NCI-H774 (cell line): ENCODE measurements around the gene BPIFA2.
"Not testable (repeated sequence)": the region's sequence is repeated elsewhere in the genome, so short reads cannot be mapped to it uniquely, and the experiment has no call there.

Experiments used
- DNase-seq: peaks from one replicate; lab custom pipeline; 2025; lab: John Stamatoyannopoulos, UW

BPIFA2 gene

DNA sequence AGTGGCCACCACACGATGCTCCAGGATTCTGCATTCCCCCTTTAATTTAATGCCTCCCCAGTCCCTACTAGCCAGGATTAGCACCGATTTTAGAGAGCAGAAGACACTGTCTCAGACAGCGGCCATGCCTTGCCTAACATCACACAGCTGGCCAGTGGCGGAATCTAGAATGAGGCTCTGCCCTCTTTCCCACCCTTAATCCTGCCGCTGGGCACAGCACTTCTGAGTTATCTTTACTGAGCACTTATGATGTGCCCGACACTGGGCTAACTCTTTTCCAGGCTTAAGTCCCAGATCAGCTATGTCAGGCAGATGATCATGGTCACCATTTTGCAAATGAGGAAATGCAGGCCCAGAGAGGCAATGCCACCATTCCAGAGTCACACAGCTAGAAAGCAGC is 5.6 kb upstream of the BPIFA2 start:
- no peak for DNase-seq

DNA sequence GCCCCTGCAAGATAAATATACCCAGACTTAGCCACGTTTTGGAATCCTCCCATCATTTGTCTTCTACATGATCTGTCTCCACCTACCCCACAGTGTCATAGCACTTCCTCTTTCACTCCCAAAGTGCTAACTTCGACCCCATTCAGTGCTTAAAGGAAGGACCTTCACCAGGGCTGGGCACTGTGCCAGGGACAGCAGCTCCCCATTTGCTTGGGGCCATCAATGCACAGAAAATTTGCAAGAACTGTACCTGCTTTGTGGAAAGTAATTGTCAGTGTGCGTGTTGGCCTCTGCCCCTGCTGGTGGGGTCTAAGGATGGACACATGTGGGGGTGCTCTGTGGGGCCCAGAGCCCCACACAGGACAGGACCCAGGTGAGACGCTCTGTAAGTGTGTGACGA is 5.2 kb upstream of the BPIFA2 start:
- no peak for DNase-seq

DNA sequence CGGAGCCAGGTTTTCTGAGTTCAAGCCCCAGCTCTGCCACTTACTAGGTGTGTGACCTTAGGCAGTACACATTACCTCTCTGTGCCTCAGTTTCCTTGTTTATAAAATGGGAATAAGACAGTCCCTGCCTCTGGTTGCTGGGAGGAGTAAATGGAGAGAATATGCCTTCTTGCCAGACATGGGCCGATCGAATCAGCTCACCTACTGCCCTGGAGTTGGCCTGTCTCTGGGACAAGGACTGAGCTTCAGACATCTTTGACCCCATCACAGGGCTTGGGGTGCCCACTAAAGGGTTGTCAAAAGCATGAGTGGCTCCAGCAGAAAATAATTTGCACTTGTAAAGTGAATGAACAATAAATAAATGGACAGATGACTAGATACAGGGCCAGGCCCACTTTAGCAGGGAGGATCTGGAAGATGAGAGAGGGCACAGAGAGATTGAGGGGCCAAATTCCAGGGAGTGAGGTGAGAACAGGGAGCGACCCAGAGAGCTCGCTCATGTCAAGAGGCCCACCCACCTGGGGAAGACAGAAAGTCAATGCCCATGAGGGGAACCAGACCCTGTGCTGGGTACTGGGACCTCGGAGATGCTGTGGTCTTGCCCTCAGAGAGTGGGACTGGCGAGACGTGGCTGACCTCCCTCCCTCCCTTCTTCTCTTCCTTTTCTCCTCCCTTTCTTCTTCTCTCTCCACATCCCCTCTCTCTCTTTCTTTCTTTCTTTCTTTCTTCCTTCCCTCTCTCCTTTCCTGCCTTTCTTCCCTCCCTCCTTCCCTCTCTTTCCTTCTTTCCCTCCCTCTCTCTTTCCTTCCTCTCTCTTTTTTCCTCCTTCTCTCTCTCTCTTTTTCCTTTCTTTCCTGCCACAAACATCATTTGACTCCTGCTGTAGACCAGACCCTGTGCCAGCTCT is 3.9 kb upstream of the BPIFA2 start:
- no peak for DNase-seq

GRCh38 chr20:33164763-33165095 is 3.2 kb upstream of the BPIFA2 start:
- DNase-seq = no peak

DNA sequence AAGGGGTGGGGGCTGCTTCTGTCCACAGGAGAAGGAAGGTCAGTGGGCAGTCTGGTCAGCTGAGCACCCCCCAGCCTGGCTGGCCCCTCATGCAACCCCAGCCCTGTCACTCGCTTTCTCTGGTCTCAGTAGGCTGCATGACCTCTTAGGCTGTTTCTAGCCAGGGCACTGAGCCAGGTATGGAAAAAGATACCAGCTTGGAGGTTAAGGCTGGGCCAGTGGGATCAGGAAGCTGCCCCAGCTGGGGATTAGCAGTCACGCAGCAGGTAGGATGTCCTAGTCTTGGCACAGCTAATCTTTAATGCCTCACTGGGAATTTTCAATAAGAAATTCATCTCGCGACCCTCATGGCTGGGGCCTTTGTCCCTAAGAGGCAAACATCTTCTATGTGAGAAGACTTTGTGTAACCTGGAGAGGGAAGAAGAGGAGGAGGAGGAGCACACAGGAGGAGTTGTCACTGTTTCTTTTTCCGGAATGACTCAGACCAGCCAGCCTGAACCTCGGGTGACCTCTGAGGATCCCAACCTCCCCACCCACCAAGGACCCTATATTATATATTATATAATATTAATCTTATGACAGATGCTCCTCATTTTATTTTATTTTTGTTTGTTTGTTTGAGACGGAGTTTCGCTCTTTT is 2.4 kb upstream of the BPIFA2 start:
- no peak for DNase-seq

DNA sequence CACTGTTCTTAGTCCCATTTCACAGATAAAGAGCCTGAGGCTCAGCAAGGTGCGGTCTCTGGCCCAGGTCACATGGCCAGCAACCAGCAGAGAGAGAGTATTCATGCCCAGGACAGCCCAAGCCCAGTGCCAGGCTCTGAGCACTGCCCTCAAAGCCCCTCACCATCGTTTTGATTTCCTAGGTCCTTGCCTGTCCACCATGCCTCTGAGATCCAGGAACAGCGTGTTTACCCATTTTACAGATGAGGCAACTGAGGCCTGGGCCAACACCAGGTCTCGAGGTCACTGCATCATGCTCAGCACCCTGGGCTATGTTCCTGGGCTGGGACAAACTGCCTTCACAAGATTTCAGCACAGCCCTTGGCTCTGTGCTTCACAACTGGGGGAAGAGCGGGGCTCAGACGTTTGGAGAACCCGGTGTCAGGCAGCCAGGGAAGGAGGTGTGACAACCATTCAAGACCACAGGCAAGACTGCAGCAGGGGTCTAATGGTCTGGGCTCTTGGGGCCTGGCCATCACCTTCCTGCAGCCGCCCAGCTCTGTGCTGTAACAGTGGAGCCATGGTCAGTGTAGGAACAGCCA is 1.3 kb upstream of the BPIFA2 start:
- DNase-seq = no peak

GRCh38 chr20:33169176-33169794 is 1.3 kb downstream of the BPIFA2 start:
- DNase-seq = no peak

DNA sequence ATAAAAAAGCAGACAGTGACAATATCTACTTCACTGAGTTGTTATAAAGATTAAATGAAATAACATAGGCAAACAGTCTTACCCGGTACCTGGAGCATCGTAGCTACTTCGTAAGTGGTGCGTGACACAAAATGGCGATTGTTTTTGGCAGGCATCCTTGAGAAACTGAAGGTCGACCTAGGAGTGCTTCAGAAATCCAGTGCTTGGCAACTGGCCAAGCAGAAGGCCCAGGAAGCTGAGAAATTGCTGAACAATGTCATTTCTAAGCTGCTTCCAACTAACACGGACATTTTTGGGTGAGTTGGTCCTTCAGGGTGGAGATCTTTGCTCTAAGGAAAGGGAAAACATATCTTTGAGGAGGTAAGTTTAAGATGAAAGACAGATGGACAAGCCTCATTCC is 4.8 kb downstream of the BPIFA2 start:
- no peak for DNase-seq

DNA sequence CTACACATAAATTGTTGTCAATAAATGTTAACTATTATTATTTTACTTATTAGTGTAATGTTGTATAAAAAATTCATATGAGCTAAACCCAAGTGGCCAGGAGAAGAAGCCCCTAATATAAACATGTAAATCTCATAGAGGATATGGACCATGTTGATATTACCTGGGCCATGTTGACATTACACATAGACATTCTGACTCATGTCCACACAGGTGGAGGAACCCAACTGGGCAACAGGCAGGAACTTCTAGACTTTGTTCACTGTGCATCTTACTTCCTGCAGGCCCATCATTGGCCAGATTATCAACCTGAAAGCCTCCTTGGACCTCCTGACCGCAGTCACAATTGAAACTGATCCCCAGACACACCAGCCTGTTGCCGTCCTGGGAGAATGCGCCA is 7.2 kb downstream of the BPIFA2 start:
- peak; percentile 18 for DNase-seq

DNA sequence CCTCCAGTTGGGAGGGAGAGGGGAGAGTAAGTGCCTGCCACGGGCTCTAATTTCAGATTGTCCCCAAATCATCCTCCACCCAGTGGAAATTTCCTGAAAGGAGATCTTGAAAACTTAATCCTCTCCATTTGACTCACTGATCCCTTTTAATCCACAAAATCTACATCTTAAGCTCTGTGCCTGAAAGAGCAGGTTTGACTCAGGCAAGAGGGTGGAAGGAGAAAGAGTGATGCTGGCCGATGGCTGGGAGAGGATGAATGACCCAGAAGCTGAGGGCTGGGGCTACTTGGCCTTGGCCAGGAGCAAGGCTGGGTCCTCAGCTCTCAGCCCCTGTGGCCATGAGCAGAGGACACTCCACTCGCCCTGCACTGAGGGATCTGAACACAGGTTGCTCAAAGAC is 8.1 kb downstream of the BPIFA2 start:
- DNase-seq = no peak

DNA sequence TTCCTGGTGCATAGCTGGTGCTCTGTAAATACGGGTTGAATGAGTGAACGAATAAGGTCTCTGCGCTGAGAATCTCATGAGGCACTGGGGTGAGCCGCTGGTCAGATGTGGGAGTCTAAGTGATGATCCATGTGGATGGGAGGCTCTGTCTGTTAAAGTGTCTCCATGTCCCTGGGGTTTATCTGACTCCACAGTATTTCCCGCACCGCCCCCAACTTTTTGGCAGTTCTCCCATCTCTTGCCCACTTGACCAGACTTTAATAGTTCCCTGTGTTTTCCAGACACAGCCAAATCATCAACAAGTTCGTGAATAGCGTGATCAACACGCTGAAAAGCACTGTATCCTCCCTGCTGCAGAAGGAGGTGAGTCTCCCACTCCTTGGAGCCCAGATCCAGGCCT is 9.9 kb downstream of the BPIFA2 start:
- no peak for DNase-seq

DNA sequence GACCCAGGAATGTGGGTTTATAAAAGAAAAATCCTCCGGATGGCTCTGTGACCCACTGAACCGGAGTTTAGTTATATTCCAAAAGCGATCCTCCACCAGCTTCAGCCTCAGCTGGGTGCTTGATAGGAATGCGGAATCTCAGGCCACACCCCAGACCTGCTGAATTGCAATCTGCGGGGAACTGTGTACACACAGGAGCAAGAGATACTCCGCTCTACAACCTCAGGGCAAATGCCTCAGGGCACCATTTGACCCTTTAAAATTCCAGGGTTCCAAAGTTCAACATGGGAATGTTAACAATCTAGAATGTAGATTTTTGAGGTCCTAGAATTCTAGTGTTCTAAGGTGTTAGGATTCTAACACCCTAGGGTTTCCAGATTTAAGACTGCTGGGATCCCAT is 10.8 kb downstream of the BPIFA2 start:
- no peak for DNase-seq

DNA sequence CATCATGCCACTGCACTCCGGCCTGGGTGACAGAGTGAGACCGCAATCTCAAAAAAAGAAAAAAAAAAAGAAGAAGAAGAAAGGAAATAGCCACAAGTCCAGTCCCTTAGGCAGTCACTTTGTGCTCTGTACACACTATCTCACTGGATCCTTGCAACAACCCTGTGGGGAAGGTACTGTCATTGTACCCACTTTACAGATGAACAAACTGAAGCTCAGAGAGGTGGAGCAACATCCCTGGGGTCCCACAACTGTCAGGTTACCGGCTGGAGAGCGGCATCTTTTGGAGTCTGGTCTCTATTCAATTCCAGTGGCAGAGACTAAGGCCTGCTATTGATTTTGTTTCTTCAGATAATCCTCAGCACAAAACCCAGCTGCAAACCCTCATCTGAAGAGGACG is 12.2 kb downstream of the BPIFA2 start:
- no peak for DNase-seq

GRCh38 chr20:33181482-33182093 is 13.6 kb downstream of the BPIFA2 start:
- DNase-seq = no peak

- DNase-seq = no peak
Observed at GRCh38 chr20:33183312-33183711, 15.4 kb downstream of the BPIFA2 start.

DNA sequence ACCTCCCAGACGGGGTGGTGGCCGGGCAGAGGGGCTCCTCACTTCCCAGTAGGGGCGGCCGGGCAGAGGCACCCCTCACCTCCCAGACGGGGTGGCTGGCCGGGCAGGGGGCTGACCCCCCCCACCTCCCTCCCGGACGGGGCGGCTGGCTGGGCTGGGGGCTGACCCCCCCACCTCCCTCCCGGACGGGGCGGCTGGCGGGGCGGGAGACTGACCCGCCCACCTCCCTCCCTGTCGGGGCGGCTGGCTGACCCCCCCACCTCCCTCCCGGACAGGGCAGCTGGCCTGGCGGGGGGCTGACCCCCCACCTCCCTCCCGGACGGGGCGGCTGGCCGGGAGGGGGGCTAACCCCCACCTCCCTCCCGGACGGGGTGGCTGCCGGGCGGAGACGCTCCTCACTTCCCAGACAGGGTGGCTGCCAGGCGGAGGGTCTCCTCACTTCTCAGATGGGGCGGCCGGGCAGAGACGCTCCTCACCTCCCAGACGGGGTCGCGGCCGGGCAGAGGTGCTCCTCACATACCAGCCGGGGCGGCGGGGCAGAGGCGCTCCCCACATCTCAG is 17.2 kb downstream of the BPIFA2 start:
- not testable (repeated sequence) for DNase-seq

GRCh38 chr20:33187491-33187890 is 19.5 kb downstream of the BPIFA2 start:
- no peak for DNase-seq

GRCh38 chr20:33188421-33188820 is 20.5 kb downstream of the BPIFA2 start:
- DNase-seq = no peak

GRCh38 chr20:33191484-33191883 is 23.5 kb downstream of the BPIFA2 start:
- DNase-seq = no peak

DNA sequence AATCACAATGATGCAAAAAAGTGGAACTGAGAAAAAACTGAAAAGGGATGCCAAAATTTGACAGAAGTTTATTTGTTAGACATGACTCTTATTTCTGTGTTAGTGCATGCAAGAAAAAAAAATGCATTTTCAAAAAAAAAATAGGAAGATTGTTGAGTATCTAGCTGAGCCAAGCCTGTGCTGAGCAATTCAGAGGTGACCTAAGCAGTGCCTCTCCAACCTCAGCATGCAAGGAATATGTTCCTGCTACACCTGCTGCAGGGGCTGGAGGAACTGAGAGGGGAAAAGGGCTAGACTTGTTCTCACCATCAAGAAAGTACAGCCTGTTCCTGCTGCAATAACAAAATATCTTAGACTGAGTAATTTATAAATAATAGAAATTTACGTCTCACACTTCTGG is 24.0 kb downstream of the BPIFA2 start:
- no peak for DNase-seq

GRCh38 chr20:33192912-33193501 is 25.0 kb downstream of the BPIFA2 start:
- DNase-seq = no peak

DNA sequence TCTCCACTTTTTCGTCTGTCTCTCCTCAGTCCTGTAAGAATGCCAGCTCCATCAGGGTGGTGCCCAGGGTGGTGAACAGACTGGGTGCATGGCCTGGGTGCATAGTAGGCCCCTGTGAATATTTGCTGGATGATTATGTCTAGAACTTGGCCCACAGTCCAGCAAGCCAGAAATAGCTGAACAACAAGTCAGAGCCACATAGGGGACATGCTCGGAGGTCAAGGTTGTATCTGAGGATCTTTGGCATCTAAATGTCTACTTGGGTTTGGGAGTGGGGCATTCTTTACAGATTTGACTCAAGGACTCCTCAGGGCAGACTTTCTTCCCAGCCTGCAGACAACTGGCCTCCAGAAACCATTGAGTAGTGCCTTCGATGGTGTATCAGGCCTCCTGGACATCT is 31.1 kb downstream of the BPIFA2 start:
- DNase-seq = no peak
